Adrenal gland (tissue), 12 donors: ENCODE measurements around the gene CREB3L1. TPM values are rescaled to one million over a fixed set of nuclear protein-coding genes. Genes with fewer than 3 reads are reported as not detected.

Experiments
- DNase-seq, 7 donors: peaks; one replicate each; pipeline ENCODE4 v3.0.0-alpha.2; 2019 to 2020
- H3K27ac ChIP-seq, 5 donors: fragments of 200-600 bp; sonication (generic) in 4 of 5; 1 replicate in 3 of 5; 2 replicates in 2 of 5; pipeline versions ENCODE4 v1.5.1 to v1.8.0; 2016 to 2020; ENCODE audit warnings: mild to moderate bottlenecking in 1 of 5
- H3K27me3 ChIP-seq: fragments of 200-600 bp; 2 replicates; pipeline ENCODE4 v1.8.0; 2021
- H3K36me3 ChIP-seq, 2 donors: fragments of 200-600 bp; replicated peaks in 1 of 2; 1 replicate in 1 of 2; 2 replicates in 1 of 2; pipeline versions ENCODE4 v1.5.1 to v1.8.0; 2018 to 2022
- H3K4me1 ChIP-seq, 2 donors: fragments of 200-600 bp; replicated peaks in 1 of 2; 1 replicate in 1 of 2; 2 replicates in 1 of 2; pipeline versions ENCODE4 v1.5.1 to v1.8.0; 2018 to 2021
- H3K4me3 ChIP-seq, 4 donors: fragments of 200-600 bp; sonication (generic) in 3 of 4; one replicate each; pipeline ENCODE4 v1.5.1; 2016 to 2018
- H3K9me3 ChIP-seq, 3 donors: fragments of 200-600 bp; sonication (generic) in 1 of 3; replicated peaks in 1 of 3; 1 replicate in 2 of 3; 2 replicates in 1 of 3; pipeline versions ENCODE4 v1.5.1 to v1.8.0; 2016 to 2021
- CTCF ChIP-seq, 6 experiments: fragments of 450-650 bp in 4 of 6; fragments of 200-600 bp in 2 of 6; sonication (generic) in 1 of 6; IDR thresholded peaks; 1 replicate in 5 of 6; 2 replicates in 1 of 6; pipeline versions ENCODE4 v1.5.1 to v1.8.0; 2016 to 2021; ENCODE audit warnings: antibody characterized with exemption in 6 of 6, mild to moderate bottlenecking in 2 of 6, moderate library complexity in 1 of 6
- POLR2A ChIP-seq, 2 donors: fragments of 450-650 bp; IDR thresholded peaks; one replicate each; pipeline ENCODE4 v1.6.1; 2017; ENCODE audit warnings: antibody characterized with exemption in 2 of 2, mild to moderate bottlenecking in 2 of 2, moderate library complexity in 1 of 2
- WGBS, 4 donors: extraction: QIAGEN DNeasy Blood & Tissue Kit in 2 of 4; methylation state at CpG; one replicate each; pipeline versions ENCODE4 v1.1.5 to v1.1.7; 2013 to 2017; 5-methylcytosine and 5-hydroxymethylcytosine counted together
- intact Hi-C, 2 donors: fragments of 100-400 bp; cut with DNase I; formaldehyde crosslinking; loops; one replicate each; pipeline versions ENCODE4 v1.14.1 to v1.15.0; 2022 to 2023
- polyA plus RNA-seq, 3 donors: library from polyadenylated mRNA; stranded (reverse); fragments of 200-250 nt in 2 of 3; fragments of 350-450 nt in 1 of 3; fragmentation: Illumina TruSeq in 1 of 3; extraction: RNeasy Lipid Tissue Mini Kit (QIAGEN cat#74804) in 1 of 3; gene quantifications; one replicate each; pipeline ENCODE4 v1.2.3, GENCODE V29; 2013 to 2014
- total RNA-seq, 9 donors: library from RNA; depleted of rRNA in 4 of 9; stranded (reverse); fragments of >200 nt in 4 of 9; fragments of 120-200 nt in 1 of 9; fragmentation: NEBNext Ultra II Directional in 1 of 9; extraction: Animal tissue kit (Norgen Biotek cat#: 25700) in 1 of 9; gene quantifications; one replicate each; pipeline versions ENCODE4 v1.1.0 to v1.2.4, GENCODE V29; 2013 to 2023
- donor health status: healthy with polysubstance abuse.
- donor health status: Bipolar disorder and iron deficiency.
- donor health status: DM: yes; HTN: yes; CAD: no.
- donor health status: DM: no; HTN: no; CAD: no.
- donor health status: DM: no; HTN: no; CAD: no.
- donor health status: DM: yes; HTN: yes; CAD: no.

The CREB3L1 gene
- total and polyA plus RNA-seq, 12 donors = 5.4 to 31.7 (median 26.2) TPM

- peaks cover 55 to 63% of the 10 kb centered on the region in 2 donors for H3K4me1 ChIP-seq
- H3K27me3 ChIP-seq = no peaks in the 10 kb centered on the region
- no peaks in the 10 kb centered on the region for H3K36me3 ChIP-seq
- H3K9me3 ChIP-seq = no peaks in the 10 kb centered on the region
- H3K4me3 ChIP-seq = peak overlapping the region in 2 of 4 donors; percentile 67 to 72
- DNase-seq = no peak
- intact Hi-C loops = no loop called here
- peak overlapping the region in 3 of 5 donors; percentile 66 to 94 (median 89) for H3K27ac ChIP-seq
- TF ChIP-seq POLR2A (IDR thresholded peaks at IDR 0.05) (no peak), CTCF (IDR thresholded peaks at IDR 0.05) (no peak)
- 16 to 29% (median 22%) methylated on average over 18 of the region's 18 CpGs for WGBS, 4 donors
These were observed 18.6 kb downstream of the CREB3L1 start for GRCh38 chr11:46296059-46296527.

GRCh38 chr11:46296528-46297448 lies 19.3 kb downstream of the CREB3L1 start:
- no peaks in the 10 kb centered on the region for H3K9me3 ChIP-seq
- intact Hi-C loops = no loop called here
- peaks cover 48 to 56% of the 10 kb centered on the region in 2 donors for H3K4me1 ChIP-seq
- no peaks in the 10 kb centered on the region for H3K36me3 ChIP-seq
- peak in 5 of 7 donors; percentile 41 to 72 (median 63) for DNase-seq
- TF ChIP-seq POLR2A (IDR thresholded peaks at IDR 0.05) = no peak
- peak in 4 of 6 experiments; percentile 7 to 31 (median 26) for TF ChIP-seq CTCF (IDR thresholded peaks at IDR 0.05)
- no peak overlapping the region for H3K4me3 ChIP-seq
- H3K27me3 ChIP-seq = no peaks in the 10 kb centered on the region
- H3K27ac ChIP-seq = peak overlapping the region in 3 of 5 donors; percentile 66 to 94 (median 89)
- 35 to 49% (median 43%) methylated on average over 18 to 26 of the region's 26 CpGs for WGBS, 4 donors

GRCh38 chr11:46298699-46299433 lies 21.4 kb downstream of the CREB3L1 start:
- H3K9me3 ChIP-seq = no peaks in the 10 kb centered on the region
- peak in 2 of 7 donors; percentile 47 to 53 for DNase-seq
- no peak overlapping the region for H3K4me3 ChIP-seq
- WGBS, 4 donors = 27 to 36% (median 29%) methylated on average over 8 of the region's 8 CpGs
- no peaks in the 10 kb centered on the region for H3K27me3 ChIP-seq
- H3K36me3 ChIP-seq = no peaks in the 10 kb centered on the region
- peaks cover 41 to 43% of the 10 kb centered on the region in 2 donors for H3K4me1 ChIP-seq
- H3K27ac ChIP-seq = peak overlapping the region; percentile 31 to 84 (median 67)
- intact Hi-C loops = no loop called here
- TF ChIP-seq POLR2A (IDR thresholded peaks at IDR 0.05) (no peak), CTCF (IDR thresholded peaks at IDR 0.05) (no peak)

GRCh38 chr11:46299451-46299961 lies 22.0 kb downstream of the CREB3L1 start:
- Histone ChIP-seq H3K4me1 (peaks cover 40% of the 10 kb centered on the region in 2 donors), H3K9me3 (no peaks in the 10 kb centered on the region), H3K27ac (peak overlapping the region in 4 of 5 donors; percentile 22 to 84 (median 56)), H3K4me3 (no peak overlapping the region), H3K27me3 (no peaks in the 10 kb centered on the region), H3K36me3 (no peaks in the 10 kb centered on the region)
- no peak for DNase-seq
- intact Hi-C loops = no loop called here
- 31 to 58% (median 53%) methylated on average over 4 to 5 of the region's 5 CpGs for WGBS, 4 donors
- no peak for TF ChIP-seq CTCF (IDR thresholded peaks at IDR 0.05)
- TF ChIP-seq POLR2A (IDR thresholded peaks at IDR 0.05) = no peak
